ENCODE results near the gene SKIDA1. TPM values are rescaled to one million over a fixed set of nuclear protein-coding genes. Genes with fewer than 3 reads are reported as not detected.

Gene SKIDA1
- total RNA-seq, 1 donor: 0.36 TPM

GRCh38 chr10:21493784-21494183 lies 31.7 kb downstream of the SKIDA1 start:
- H3K79me2 ChIP-seq (ENCODE audit: insufficient read depth, low read length): no peaks in the 10 kb centered on the region
- no peak overlapping the region for H3K4me3 ChIP-seq (ENCODE audit: insufficient read depth, low read length)
- DNase-seq (ENCODE audit: insufficient read length, low spot score, missing footprints): peak; percentile 73
- no peaks in the 10 kb centered on the region for H3K36me3 ChIP-seq (ENCODE audit: insufficient read depth, low read length)
- peak overlapping the region; percentile 99 for H3K4me2 ChIP-seq (ENCODE audit: insufficient read depth, low read length)
- peaks cover 11% of the 10 kb centered on the region for H3K27me3 ChIP-seq (ENCODE audit: insufficient read depth, low read length)
- no peak overlapping the region for H3K27ac ChIP-seq (ENCODE audit: low read depth, low read length)
- H2AFZ ChIP-seq (ENCODE audit: low read length): no peak overlapping the region
- H3K9me3 ChIP-seq (ENCODE audit: low read depth, low read length): no peaks in the 10 kb centered on the region
- no peaks in the 10 kb centered on the region for H4K20me1 ChIP-seq (ENCODE audit: insufficient read depth, low read length)
- TF ChIP-seq CTCF (IDR thresholded peaks at IDR 0.05; ENCODE audit: extremely low read depth, low read depth, low read length): no peak
- H3K4me1 ChIP-seq (ENCODE audit: insufficient read depth, low read length): peaks cover 10% of the 10 kb centered on the region

- Histone ChIP-seq H4K20me1 (ENCODE audit: insufficient read depth, low read length) (no peaks in the 10 kb centered on the region), H3K4me1 (ENCODE audit: insufficient read depth, low read length) (peaks cover 9% of the 10 kb centered on the region), H3K27ac (ENCODE audit: low read depth, low read length) (no peak overlapping the region), H3K36me3 (ENCODE audit: insufficient read depth, low read length) (no peaks in the 10 kb centered on the region), H3K79me2 (ENCODE audit: insufficient read depth, low read length) (no peaks in the 10 kb centered on the region), H2AFZ (ENCODE audit: low read length) (no peak overlapping the region), H3K9me3 (ENCODE audit: low read depth, low read length) (no peaks in the 10 kb centered on the region), H3K4me3 (ENCODE audit: insufficient read depth, low read length) (no peak overlapping the region), H3K27me3 (ENCODE audit: insufficient read depth, low read length) (peaks cover 3% of the 10 kb centered on the region), H3K4me2 (ENCODE audit: insufficient read depth, low read length) (no peak overlapping the region)
- no peak for DNase-seq (ENCODE audit: insufficient read length, low spot score, missing footprints)
- TF ChIP-seq CTCF (IDR thresholded peaks at IDR 0.05; ENCODE audit: extremely low read depth, low read depth, low read length): no peak
Measured at GRCh38 chr10:21492421-21492820, 33.1 kb downstream of the SKIDA1 start.

- Histone ChIP-seq H2AFZ (ENCODE audit: low read length) (no peak overlapping the region), H3K27ac (ENCODE audit: low read depth, low read length) (no peak overlapping the region), H3K79me2 (ENCODE audit: insufficient read depth, low read length) (no peaks in the 10 kb centered on the region), H3K36me3 (ENCODE audit: insufficient read depth, low read length) (no peaks in the 10 kb centered on the region), H3K4me1 (ENCODE audit: insufficient read depth, low read length) (peaks cover 7% of the 10 kb centered on the region), H3K9me3 (ENCODE audit: low read depth, low read length) (no peaks in the 10 kb centered on the region), H3K4me3 (ENCODE audit: insufficient read depth, low read length) (no peak overlapping the region), H3K4me2 (ENCODE audit: insufficient read depth, low read length) (no peak overlapping the region), H3K27me3 (ENCODE audit: insufficient read depth, low read length) (no peaks in the 10 kb centered on the region), H4K20me1 (ENCODE audit: insufficient read depth, low read length) (no peaks in the 10 kb centered on the region)
- DNase-seq (ENCODE audit: insufficient read length, low spot score, missing footprints): no peak
- TF ChIP-seq CTCF (IDR thresholded peaks at IDR 0.05; ENCODE audit: extremely low read depth, low read depth, low read length): no peak
Measured at GRCh38 chr10:21490711-21491105, 34.8 kb downstream of the SKIDA1 start.

- Histone ChIP-seq H3K27ac (ENCODE audit: low read depth, low read length) (no peak overlapping the region), H3K9me3 (ENCODE audit: low read depth, low read length) (no peaks in the 10 kb centered on the region), H2AFZ (ENCODE audit: low read length) (no peak overlapping the region), H3K4me2 (ENCODE audit: insufficient read depth, low read length) (no peak overlapping the region), H3K27me3 (ENCODE audit: insufficient read depth, low read length) (no peaks in the 10 kb centered on the region), H3K36me3 (ENCODE audit: insufficient read depth, low read length) (no peaks in the 10 kb centered on the region), H3K4me3 (ENCODE audit: insufficient read depth, low read length) (no peak overlapping the region), H4K20me1 (ENCODE audit: insufficient read depth, low read length) (no peaks in the 10 kb centered on the region), H3K4me1 (ENCODE audit: insufficient read depth, low read length) (peaks cover 4% of the 10 kb centered on the region), H3K79me2 (ENCODE audit: insufficient read depth, low read length) (no peaks in the 10 kb centered on the region)
- DNase-seq (ENCODE audit: insufficient read length, low spot score, missing footprints): no peak
- no peak for TF ChIP-seq CTCF (IDR thresholded peaks at IDR 0.05; ENCODE audit: extremely low read depth, low read depth, low read length)
Measured at GRCh38 chr10:21490028-21490710, 35.3 kb downstream of the SKIDA1 start.
